A549 (cell line): Measurements from ENCODE around the gene TRIO. TPM values are rescaled to one million over a fixed set of nuclear protein-coding genes. Genes with fewer than 3 reads are reported as not detected.

Experiments used
- ATAC-seq, 2 experiments: fragments of 200-7000 bp in 1 of 2; fragments of >200 bp in 1 of 2; cut with Nextera tagmentation in 1 of 2; cut with Tn5 transposase in 1 of 2; 3 replicates each; pipeline versions ENCODE4 v1.8.0 to v1.9.1; 2018 to 2020; ENCODE audit warnings: mild to moderate bottlenecking in 1 of 2, moderate library complexity in 1 of 2
- CTCF ChIA-PET: fragments of 300-600 bp; sonication (Branson Sonifier 250); formaldehyde crosslinking; extraction: SDS; loops from one replicate; lab custom pipeline; 2021; ENCODE audit warnings: antibody characterized with exemption, inconsistent platforms; lab: Yijun Ruan, JAX
- POLR2A ChIA-PET: fragments of 350-600 bp; formaldehyde crosslinking; extraction: SDS; loops from one replicate; lab custom pipeline; 2021; ENCODE audit warnings: antibody characterized with exemption, inconsistent platforms; lab: Yijun Ruan, JAX
- DNase-seq, 2 experiments: peaks; one replicate each; pipeline versions ENCODE4 v3.0.0 to v3.0.0-alpha.2; 2011 to 2016; ENCODE audit warnings: low read depth in 1 of 2, low spot score in 1 of 2
- FAIRE-seq: peaks from 2 replicates; lab custom pipeline; 2011; peaks lifted over from hg19 to GRCh38; lab: Jason Lieb, UNC
- H3K27ac ChIP-seq, 2 experiments: fragments of >200 bp; sonication (Bioruptor Twin); formaldehyde crosslinking; 3 replicates each; pipeline ENCODE4 v1.5.1; 2016 to 2017
- H3K4me1 ChIP-seq: fragments of >200 bp; sonication (Bioruptor Twin); formaldehyde crosslinking; 3 replicates; pipeline ENCODE4 v1.6.1; 2016
- H3K4me2 ChIP-seq: fragments of >200 bp; sonication (Bioruptor Twin); formaldehyde crosslinking; 3 replicates; pipeline ENCODE4 v1.6.1; 2016
- H3K4me3 ChIP-seq: fragments of >200 bp; sonication (Bioruptor Twin); formaldehyde crosslinking; 3 replicates; pipeline ENCODE4 v1.5.1; 2016
- H3K9me3 ChIP-seq: fragments of >200 bp; sonication (Bioruptor Twin); formaldehyde crosslinking; 3 replicates; pipeline ENCODE4 v1.6.1; 2016
- BCL3 ChIP-seq: fragments of >200 bp; sonication (Bioruptor Twin); formaldehyde crosslinking; IDR thresholded peaks from 3 replicates; pipeline ENCODE4 v1.6.1; 2016
- CBX2 ChIP-seq: fragments of 200-600 bp; sonication (generic); IDR thresholded peaks from 2 replicates; pipeline ENCODE4 v1.6.1; 2016; ENCODE audit warnings: low read depth, mild to moderate bottlenecking, borderline replicate concordance
- CEBPB ChIP-seq, 2 experiments: fragments of >200 bp in 1 of 2; sonication (Bioruptor Twin) in 1 of 2; formaldehyde crosslinking in 1 of 2; IDR thresholded peaks; 2 replicates each; pipeline ENCODE4 v1.6.1; 2012 to 2016
- EHF ChIP-seq: fragments of 250-450 bp; sonication (Bioruptor Pico); IDR thresholded peaks from 2 replicates; pipeline ENCODE4 v1.5.0; 2020; ENCODE audit warnings: mild to moderate bottlenecking
- FOSB ChIP-seq: fragments of 250-450 bp; sonication (Bioruptor Pico); IDR thresholded peaks from 2 replicates; pipeline ENCODE4 v1.5.0; 2020; ENCODE audit warnings: mild to moderate bottlenecking, moderate library complexity
- FOXS1 ChIP-seq: fragments of 250-450 bp; sonication (Bioruptor Pico); IDR thresholded peaks from 2 replicates; pipeline ENCODE4 v1.5.0; 2020; ENCODE audit warnings: mild to moderate bottlenecking, moderate library complexity
- HEYL ChIP-seq: fragments of 250-450 bp; sonication (Bioruptor Pico); IDR thresholded peaks from 2 replicates; pipeline ENCODE4 v1.8.0; 2021; ENCODE audit warnings: mild to moderate bottlenecking, moderate library complexity
- HOXA7 ChIP-seq: fragments of 250-450 bp; sonication (Bioruptor Pico); IDR thresholded peaks from 2 replicates; pipeline ENCODE4 v1.5.0; 2020; ENCODE audit warnings: mild to moderate bottlenecking, moderate library complexity
- JUNB ChIP-seq: fragments of >200 bp; sonication (Bioruptor Twin); formaldehyde crosslinking; IDR thresholded peaks from 2 replicates; pipeline ENCODE4 v1.6.1; 2016
- MAFK ChIP-seq: fragments of 450-650 bp; IDR thresholded peaks from 2 replicates; pipeline ENCODE4 v1.6.1; 2014; ENCODE audit not compliant: partially characterized antibody
- MAX ChIP-seq: IDR thresholded peaks from 2 replicates; pipeline ENCODE4 v1.6.1; 2012
- MYC ChIP-seq: IDR thresholded peaks from 2 replicates; pipeline ENCODE4 v1.6.1; 2012; ENCODE audit warnings: mild to moderate bottlenecking, inconsistent platforms, low read length, improper control_type of control experiment, borderline replicate concordance
- NPAS2 ChIP-seq: fragments of 250-450 bp; sonication (Bioruptor Pico); IDR thresholded peaks from 2 replicates; pipeline ENCODE4 v1.8.0; 2022; ENCODE audit warnings: mild to moderate bottlenecking, moderate library complexity, borderline replicate concordance
- PHF8 ChIP-seq: fragments of 200-600 bp; sonication (generic); IDR thresholded peaks from 2 replicates; pipeline ENCODE4 v1.6.1; 2016; ENCODE audit warnings: low read depth, mild to moderate bottlenecking, antibody characterized with exemption, moderate library complexity, borderline replicate concordance
- POLR2A ChIP-seq: IDR thresholded peaks from 2 replicates; pipeline ENCODE4 v1.6.1; 2012; ENCODE audit warnings: mild to moderate bottlenecking, low read length
- POLR2AphosphoS2 ChIP-seq: conservative IDR thresholded peaks from 2 replicates; pipeline ENCODE4 v1.6.1; 2012; ENCODE audit warnings: low read length, improper control_type of control experiment, inconsistent platforms
- REST ChIP-seq: fragments of 200-600 bp; sonication (generic); IDR thresholded peaks from 2 replicates; pipeline ENCODE4 v1.6.1; 2016; ENCODE audit warnings: antibody characterized with exemption, mild to moderate bottlenecking, moderate library complexity
- RFX5 ChIP-seq: fragments of 450-650 bp; IDR thresholded peaks from 2 replicates; pipeline ENCODE4 v1.7.1; 2014; ENCODE audit warnings: antibody characterized with exemption, mild to moderate bottlenecking, moderate library complexity
- SMC3 ChIP-seq: fragments of >200 bp; sonication (Bioruptor Twin); formaldehyde crosslinking; IDR thresholded peaks from 3 replicates; pipeline ENCODE4 v1.6.1; 2018; ENCODE audit warnings: inconsistent platforms
- USF2 ChIP-seq: fragments of 450-650 bp; IDR thresholded peaks from 2 replicates; pipeline ENCODE4 v1.6.1; 2014; ENCODE audit warnings: antibody characterized with exemption
- ZFP36 ChIP-seq: fragments of 450-650 bp; IDR thresholded peaks from 2 replicates; pipeline ENCODE4 v1.6.1; 2014; ENCODE audit warnings: borderline replicate concordance; ENCODE audit not compliant: partially characterized antibody
- ZNF302 ChIP-seq: fragments of 250-450 bp; sonication (Bioruptor Pico); IDR thresholded peaks from 2 replicates; pipeline ENCODE4 v1.9.0; 2021; ENCODE audit warnings: inconsistent platforms, mild to moderate bottlenecking, moderate library complexity
- ZSCAN20 ChIP-seq: fragments of 250-450 bp; sonication (Bioruptor Pico); IDR thresholded peaks from 2 replicates; pipeline ENCODE4 v1.8.0; 2022; ENCODE audit warnings: mild to moderate bottlenecking, moderate library complexity
- WGBS: methylation state at CpG from one replicate; pipeline ENCODE4 v1.1.6; 2017; ENCODE audit errors: missing lambda C conversion rate; 5-methylcytosine and 5-hydroxymethylcytosine counted together
- polyA plus RNA-seq, 4 experiments: library from polyadenylated mRNA; depleted of rRNA in 3 of 4; stranded (reverse); fragments of >200 nt; fragmentation: RNase III in 1 of 4; extraction: RNeasy Plus Mini Kit Qiagen cat#74134 plus additional on column Dnase treatment in 1 of 4; gene quantifications; 2 replicates in 3 of 4; 3 replicates in 1 of 4; pipeline ENCODE4 v1.2.3, GENCODE V29; 2011 to 2017

The TRIO gene
- polyA plus RNA-seq, 2 of the 4 experiments (the other 2 are of a cell fraction): 47.5 to 79.0 TPM

- Histone ChIP-seq H3K27ac (peak overlapping the region; percentile 99 to 100), H3K4me2 (peak overlapping the region; percentile 87), H3K9me3 (no peaks in the 10 kb centered on the region), H3K4me3 (peak overlapping the region; percentile 97), H3K4me1 (peaks cover 55% of the 10 kb centered on the region)
- ATAC-seq (no peak), FAIRE-seq (no peak), DNase-seq (no peak)
- 29% methylated on average over 14 of the region's 14 CpGs for WGBS
- CTCF ChIA-PET: interaction anchor here (0.6 to 6.8 kb wide), 6 partner anchors 9 to 169 kb away, joined by 3 to 53 read pairs (median 4); no protein-coding TSS in a partner anchor
- POLR2A ChIA-PET: interaction anchor here (0.5 to 1.0 kb wide), 4 partner anchors 40 to 661 kb away, joined by 3 to 6 read pairs (median 6); no protein-coding TSS in a partner anchor
- TF ChIP-seq CBX2 (no peak), RFX5 (no peak), PHF8 (no peak), POLR2AphosphoS2 (no peak), MYC (no peak), ZFP36 (no peak), ZSCAN20 (CRISPR knock-in tag) (no peak), USF2 (no peak), POLR2A (no peak), EHF (CRISPR knock-in tag) (no peak), NPAS2 (CRISPR knock-in tag) (no peak), BCL3 (no peak), FOXS1 (CRISPR knock-in tag) (no peak)
Observed at GRCh38 chr5:14145435-14146334, 2.5 kb downstream of the TRIO start.

- TF ChIP-seq MAX: no peak
- no peak for DNase-seq
- peak overlapping the region in 1 of 2 experiments; percentile 100; a peak in 3 of 6 replicates for H3K27ac ChIP-seq
- no peak for FAIRE-seq
- H3K9me3 ChIP-seq: no peaks in the 10 kb centered on the region
- H3K4me3 ChIP-seq: peak overlapping the region; percentile 97; the same call in 1 of the 3 replicates
- H3K4me2 ChIP-seq: peak overlapping the region; percentile 87
- CTCF ChIA-PET: interaction anchor here (1.4 to 2.4 kb wide), 5 partner anchors 10 to 132 kb away, joined by 4 to 10 read pairs (median 6); no protein-coding TSS in a partner anchor
- WGBS: 57% methylated on average over 3 of the region's 3 CpGs
- H3K4me1 ChIP-seq: peaks cover 61% of the 10 kb centered on the region
- no peak for ATAC-seq
- POLR2A ChIA-PET: no interaction called here
Observed at GRCh38 chr5:14146725-14147124, 3.6 kb downstream of the TRIO start.

GRCh38 chr5:14147210-14147609, 4.1 kb downstream of the TRIO start:
- H3K9me3 ChIP-seq: no peaks in the 10 kb centered on the region
- peak overlapping the region in 1 of 2 experiments; percentile 100; a peak in 2 of 6 replicates for H3K27ac ChIP-seq
- H3K4me2 ChIP-seq: peak overlapping the region; percentile 87
- DNase-seq (no peak), FAIRE-seq (no peak), ATAC-seq (no peak)
- no peak overlapping the region for H3K4me3 ChIP-seq
- POLR2A ChIA-PET: no interaction called here
- peaks cover 61% of the 10 kb centered on the region for H3K4me1 ChIP-seq
- CTCF ChIA-PET: interaction anchor here (0.9 to 2.4 kb wide), 6 partner anchors 10 to 133 kb away, joined by 3 to 10 read pairs (median 6); no protein-coding TSS in a partner anchor
- WGBS: 76% methylated on average over 8 of the region's 8 CpGs
- no peak for TF ChIP-seq HEYL (CRISPR knock-in tag)
- TF ChIP-seq MAFK: no peak
- no peak for TF ChIP-seq POLR2A
- no peak for TF ChIP-seq SMC3
- TF ChIP-seq ZNF302: no peak
- TF ChIP-seq FOSB (CRISPR knock-in tag): no peak
- TF ChIP-seq CEBPB (IDR thresholded peaks at IDR 0.05): no peak
- TF ChIP-seq REST: no peak
- no peak for TF ChIP-seq MAX
- no peak for TF ChIP-seq HOXA7 (CRISPR knock-in tag)
- TF ChIP-seq JUNB: no peak
